ENCODE results near the gene ADRB1. TPM values are rescaled to one million over a fixed set of nuclear protein-coding genes. Genes with fewer than 3 reads are reported as not detected.

Gene ADRB1
- total and polyA plus RNA-seq, 2 of the 13 experiments (the other 11 are each of a cell fraction or from before 2014, with no cell fraction given) = 0.07 TPM; not detected in 1

- TF ChIP-seq AKNA (CRISPR knock-in tag; IDR thresholded peaks at IDR 0.05; ENCODE audit: borderline replicate concordance) (no peak), ZNF547 (CRISPR knock-in tag; IDR thresholded peaks at IDR 0.05) (no peak)
These were observed 18.6 kb upstream of the ADRB1 start (continued) for GRCh38 chr10:114024876-114025610.

- Histone ChIP-seq H3K36me3 (replicated peaks in 1 of 2; ENCODE audit: control insufficient read depth in 1 of 2, insufficient read depth in 2 of 2, low read length in 2 of 2) (no peaks in the 10 kb centered on the region), H3K79me2 (ENCODE audit: insufficient read depth, low read length) (no peaks in the 10 kb centered on the region), H3K4me2 (ENCODE audit: low read depth, low read length) (no peak overlapping the region), H4K20me1 (ENCODE audit: insufficient read depth, low read length) (no peaks in the 10 kb centered on the region), H3K9ac (ENCODE audit: insufficient read depth, low read depth, low read length) (no peak overlapping the region), H3K27me3 (ENCODE audit: control insufficient read depth in 1 of 2, insufficient read depth in 2 of 2, low read length in 2 of 2) (no peaks in the 10 kb centered on the region; a peak in 4 of 5 replicates), H2AFZ (ENCODE audit: low read length) (no peak overlapping the region), H3K4me3 (replicated peaks in 1 of 3; ENCODE audit: insufficient read depth in 1 of 3, low read depth in 2 of 3, low read length in 3 of 3) (no peak overlapping the region), H3K9me3 (ENCODE audit: low read length) (no peaks in the 10 kb centered on the region), H3K4me1 (ENCODE audit: insufficient read depth, low read length) (peaks cover 8% of the 10 kb centered on the region; the same call in 1 of the 2 replicates), H3K27ac (ENCODE audit: extremely low read length, insufficient read depth, low read length) (no peak overlapping the region)
- TF ChIP-seq ZNF263 (CRISPR knock-in tag; IDR thresholded peaks at IDR 0.05) = no peak
- no peak for TF ChIP-seq MEF2D (CRISPR knock-in tag; IDR thresholded peaks at IDR 0.05)
- no peak for TF ChIP-seq TCF7 (IDR thresholded peaks at IDR 0.05; ENCODE audit: low read depth)
- no peak for TF ChIP-seq HMGA1 (CRISPR knock-in tag; conservative IDR thresholded peaks at IDR 0.05)
- TF ChIP-seq, protein P1, sequence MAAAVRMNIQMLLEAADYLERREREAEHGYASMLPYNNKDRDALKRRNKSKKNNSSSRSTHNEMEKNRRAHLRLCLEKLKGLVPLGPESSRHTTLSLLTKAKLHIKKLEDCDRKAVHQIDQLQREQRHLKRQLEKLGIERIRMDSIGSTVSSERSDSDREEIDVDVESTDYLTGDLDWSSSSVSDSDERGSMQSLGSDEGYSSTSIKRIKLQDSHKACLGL (CRISPR knock-in tag; IDR thresholded peaks at IDR 0.05) = no peak
- no peak for TF ChIP-seq EHMT2 (IDR thresholded peaks at IDR 0.05; ENCODE audit: borderline replicate concordance, low read depth, low read length)
- no peak for TF ChIP-seq BCL6 (CRISPR knock-in tag; IDR thresholded peaks at IDR 0.05)
- TF ChIP-seq, protein P2, sequence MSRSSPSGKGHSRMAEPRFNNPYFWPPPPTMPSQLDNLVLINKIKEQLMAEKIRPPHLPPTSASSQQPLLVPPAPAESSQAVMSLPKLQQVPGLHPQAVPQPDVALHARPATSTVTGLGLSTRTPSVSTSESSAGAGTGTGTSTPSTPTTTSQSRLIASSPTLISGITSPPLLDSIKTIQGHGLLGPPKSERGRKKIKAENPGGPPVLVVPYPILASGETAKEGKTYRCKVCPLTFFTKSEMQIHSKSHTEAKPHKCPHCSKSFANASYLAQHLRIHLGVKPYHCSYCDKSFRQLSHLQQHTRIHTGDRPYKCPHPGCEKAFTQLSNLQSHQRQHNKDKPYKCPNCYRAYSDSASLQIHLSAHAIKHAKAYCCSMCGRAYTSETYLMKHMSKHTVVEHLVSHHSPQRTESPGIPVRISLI (CRISPR knock-in tag; IDR thresholded peaks at IDR 0.05; ENCODE audit: borderline replicate concordance) = no peak
- TF ChIP-seq, protein P3, sequence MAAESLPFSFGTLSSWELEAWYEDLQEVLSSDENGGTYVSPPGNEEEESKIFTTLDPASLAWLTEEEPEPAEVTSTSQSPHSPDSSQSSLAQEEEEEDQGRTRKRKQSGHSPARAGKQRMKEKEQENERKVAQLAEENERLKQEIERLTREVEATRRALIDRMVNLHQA (CRISPR knock-in tag; IDR thresholded peaks at IDR 0.05) = no peak
- no peak for TF ChIP-seq DR1 (CRISPR knock-in tag; IDR thresholded peaks at IDR 0.05)
- TF ChIP-seq HOXD1 (CRISPR knock-in tag; IDR thresholded peaks at IDR 0.05) = no peak
- TF ChIP-seq RBFOX2 (IDR thresholded peaks at IDR 0.05; ENCODE audit: low read depth, low read length) = no peak
- no TSS peak for BruUV-seq (replicated peaks)
- no peak for DNase-seq (ENCODE audit: low spot score)
- CTCF ChIA-PET (ENCODE audit: low intra/inter-chr PET ratio, low total read pairs) = no interaction called here
- WGBS (ENCODE audit: low lambda C conversion rate) = 58% methylated on average over 12 of the region's 12 CpGs
- POLR2A ChIA-PET = no interaction called here
- FAIRE-seq = no peak
- ATAC-seq = no peak
- in situ Hi-C loops (cut with HindIII; ENCODE audit: extremely low pct_ligation_motif_present, low pct_unique_long_range_greater_than_20kb) = no loop called here
- intact Hi-C loops (cut with micrococcal nuclease; ENCODE audit: unreplicated experiment) = no loop called here
These were observed 18.0 kb upstream of the ADRB1 start for GRCh38 chr10:114025611-114026130.

Measured in HepG2 (cell line).